Measurements from ENCODE around the gene IRAK1. TPM values are rescaled to one million over a fixed set of nuclear protein-coding genes. Genes with fewer than 3 reads are reported as not detected.

The IRAK1 gene
- total and polyA plus RNA-seq, 12 donors: 18.2 to 59.0 (median 27.1) TPM

- no peak for ATAC-seq
- no peak overlapping the region for H3K27ac ChIP-seq
- DNase-seq: no peak
- intact Hi-C loops (cut with DNase I): no loop called here
- H3K27me3 ChIP-seq: peaks cover 0 to 75% (median 0%) of the 10 kb centered on the region in 7 donors
- H3K9me3 ChIP-seq: no peaks in the 10 kb centered on the region
- 90 to 91% methylated on average over 26 to 29 of the region's 29 CpGs for WGBS, 2 donors
- H3K36me3 ChIP-seq: peaks cover 0 to 61% (median 0%) of the 10 kb centered on the region in 9 donors
- TF ChIP-seq, protein P1, sequence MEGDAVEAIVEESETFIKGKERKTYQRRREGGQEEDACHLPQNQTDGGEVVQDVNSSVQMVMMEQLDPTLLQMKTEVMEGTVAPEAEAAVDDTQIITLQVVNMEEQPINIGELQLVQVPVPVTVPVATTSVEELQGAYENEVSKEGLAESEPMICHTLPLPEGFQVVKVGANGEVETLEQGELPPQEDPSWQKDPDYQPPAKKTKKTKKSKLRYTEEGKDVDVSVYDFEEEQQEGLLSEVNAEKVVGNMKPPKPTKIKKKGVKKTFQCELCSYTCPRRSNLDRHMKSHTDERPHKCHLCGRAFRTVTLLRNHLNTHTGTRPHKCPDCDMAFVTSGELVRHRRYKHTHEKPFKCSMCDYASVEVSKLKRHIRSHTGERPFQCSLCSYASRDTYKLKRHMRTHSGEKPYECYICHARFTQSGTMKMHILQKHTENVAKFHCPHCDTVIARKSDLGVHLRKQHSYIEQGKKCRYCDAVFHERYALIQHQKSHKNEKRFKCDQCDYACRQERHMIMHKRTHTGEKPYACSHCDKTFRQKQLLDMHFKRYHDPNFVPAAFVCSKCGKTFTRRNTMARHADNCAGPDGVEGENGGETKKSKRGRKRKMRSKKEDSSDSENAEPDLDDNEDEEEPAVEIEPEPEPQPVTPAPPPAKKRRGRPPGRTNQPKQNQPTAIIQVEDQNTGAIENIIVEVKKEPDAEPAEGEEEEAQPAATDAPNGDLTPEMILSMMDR (IDR thresholded peaks at IDR 0.05): no peak
- H3K4me3 ChIP-seq: no peak overlapping the region
- H3K4me1 ChIP-seq: peaks cover 0 to 19% (median 5%) of the 10 kb centered on the region in 9 donors
Observed at GRCh38 chrX:154030715-154031305, 11.1 kb upstream of the IRAK1 start.

- H3K9me3 ChIP-seq: no peaks in the 10 kb centered on the region
- no peak overlapping the region for H3K4me3 ChIP-seq
- 93 to 94% methylated on average over 15 to 20 of the region's 20 CpGs for WGBS, 2 donors
- H3K27me3 ChIP-seq: peaks cover 0 to 73% (median 0%) of the 10 kb centered on the region in 7 donors
- no peak for DNase-seq
- H3K4me1 ChIP-seq: peaks cover 0 to 22% (median 5%) of the 10 kb centered on the region in 9 donors
- H3K36me3 ChIP-seq: peaks cover 0 to 61% (median 0%) of the 10 kb centered on the region in 9 donors
- intact Hi-C loops (cut with DNase I): no loop called here
- no peak for ATAC-seq
- TF ChIP-seq, protein P1 (IDR thresholded peaks at IDR 0.05): no peak
- no peak overlapping the region for H3K27ac ChIP-seq
Observed at GRCh38 chrX:154030266-154030665, 10.6 kb upstream of the IRAK1 start.

- H3K4me1 ChIP-seq: peaks cover 0 to 31% (median 5%) of the 10 kb centered on the region in 9 donors
- H3K4me3 ChIP-seq: no peak overlapping the region
- no peaks in the 10 kb centered on the region for H3K9me3 ChIP-seq
- intact Hi-C loops (cut with DNase I): loop anchor here in 1 of 10 donors (10.0 kb wide), 1 partner anchor 65 kb away; the partner anchor contains the start of gene MECP2
- DNase-seq (no peak), ATAC-seq (no peak)
- H3K27ac ChIP-seq: no peak overlapping the region
- TF ChIP-seq, protein P1 (IDR thresholded peaks at IDR 0.05): no peak
- peaks cover 0 to 73% (median 0%) of the 10 kb centered on the region in 7 donors for H3K27me3 ChIP-seq
- peaks cover 0 to 61% (median 0%) of the 10 kb centered on the region in 9 donors for H3K36me3 ChIP-seq
- 81 to 89% methylated on average over 6 to 8 of the region's 8 CpGs for WGBS, 2 donors
Observed at GRCh38 chrX:154029439-154029838, 9.7 kb upstream of the IRAK1 start.

- no peak overlapping the region for H3K27ac ChIP-seq
- H3K4me1 ChIP-seq: peaks cover 0 to 31% (median 5%) of the 10 kb centered on the region in 9 donors
- TF ChIP-seq, protein P1 (IDR thresholded peaks at IDR 0.05): no peak
- ATAC-seq (no peak), DNase-seq (no peak)
- H3K4me3 ChIP-seq: no peak overlapping the region
- intact Hi-C loops (cut with DNase I): loop anchor here in 1 of 10 donors (10.0 kb wide), 1 partner anchor 66 kb away; the partner anchor contains the start of gene MECP2
- no peaks in the 10 kb centered on the region for H3K9me3 ChIP-seq
- peaks cover 0 to 61% (median 0%) of the 10 kb centered on the region in 9 donors for H3K36me3 ChIP-seq
- 76 to 80% methylated on average over 12 to 13 of the region's 13 CpGs for WGBS, 2 donors
- peaks cover 0 to 73% (median 0%) of the 10 kb centered on the region in 7 donors for H3K27me3 ChIP-seq
Observed at GRCh38 chrX:154028502-154029184, 8.9 kb upstream of the IRAK1 start.

Measured in heart right ventricle (tissue), 16 donors.